K562 (cell line): ENCODE results near the gene LASP1. TPM values are rescaled to one million over a fixed set of nuclear protein-coding genes. Genes with fewer than 3 reads are reported as not detected.

ENCODE experiments used
- ADNP ChIP-seq: fragments of 200-800 bp; sonication (Bioruptor generic); IDR thresholded peaks from 2 replicates; pipeline ENCODE4 v1.6.1; 2016; ENCODE audit warnings: missing genetic modification characterization, missing compliant biosample characterization
- ARID2 ChIP-seq: fragments of 450-650 bp; IDR thresholded peaks from 2 replicates; pipeline ENCODE4 v1.6.1; 2017; ENCODE audit warnings: antibody characterized with exemption, mild to moderate bottlenecking
- BACH1 ChIP-seq: fragments of 200-800 bp; sonication (Bioruptor generic); IDR thresholded peaks from 2 replicates; pipeline ENCODE4 v1.6.1; 2016; ENCODE audit warnings: missing genetic modification characterization, missing compliant biosample characterization
- CCAR2 ChIP-seq: fragments of 200-400 bp; formaldehyde crosslinking; IDR thresholded peaks from 2 replicates; pipeline ENCODE4 v1.6.1; 2017; ENCODE audit warnings: mild to moderate bottlenecking, low read depth, low read length
- CREB1 ChIP-seq, 2 experiments: sonication (generic) in 1 of 2; formaldehyde crosslinking in 1 of 2; IDR thresholded peaks; 2 replicates each; pipeline versions ENCODE4 v1.6.1 to v1.8.0; 2012 to 2022; ENCODE audit warnings: inconsistent platforms in 1 of 2, mild to moderate bottlenecking in 1 of 2, missing genetic modification reagents in 1 of 2, moderate library complexity in 1 of 2
- ETS1 ChIP-seq: conservative IDR thresholded peaks from 2 replicates; pipeline ENCODE4 v1.6.1; 2011; ENCODE audit warnings: low read depth, mild to moderate bottlenecking, low read length; ENCODE audit not compliant: control insufficient read depth
- ETV5 ChIP-seq: sonication (generic); formaldehyde crosslinking; IDR thresholded peaks from 2 replicates; pipeline ENCODE4 v1.4.0; 2020; ENCODE audit warnings: low read depth, mild to moderate bottlenecking, missing genetic modification reagents
- HDAC2 ChIP-seq: fragments of 450-650 bp; IDR thresholded peaks from 2 replicates; pipeline ENCODE4 v1.6.1; 2016; ENCODE audit warnings: mild to moderate bottlenecking
- HDAC6 ChIP-seq: IDR thresholded peaks from 2 replicates; pipeline ENCODE4 v1.6.1; 2012; ENCODE audit warnings: low read depth, mild to moderate bottlenecking, control low read depth, inconsistent platforms, low read length, moderate library complexity
- HNRNPLL ChIP-seq: fragments of 200-400 bp; formaldehyde crosslinking; IDR thresholded peaks from 2 replicates; pipeline ENCODE4 v1.6.1; 2017; ENCODE audit warnings: low read length, low read depth, mild to moderate bottlenecking; ENCODE audit not compliant: poor library complexity, severe bottlenecking
- JUND ChIP-seq, 2 experiments: IDR thresholded peaks; 2 replicates in 1 of 2; 3 replicates in 1 of 2; pipeline ENCODE4 v1.6.1; 2011; ENCODE audit warnings: borderline replicate concordance in 2 of 2, low read depth in 2 of 2, low read length in 2 of 2, improper control_type of control experiment in 1 of 2, missing biosample characterization in 1 of 2, missing genetic modification characterization in 1 of 2, missing genetic modification reagents in 1 of 2
- KLF1 ChIP-seq: fragments of 450-650 bp; IDR thresholded peaks from 2 replicates; pipeline ENCODE4 v1.6.1; 2016; ENCODE audit warnings: missing genetic modification characterization, missing compliant biosample characterization
- MTA2 ChIP-seq: fragments of 450-650 bp; IDR thresholded peaks from 2 replicates; pipeline ENCODE4 v1.6.1; 2016; ENCODE audit warnings: low read depth
- NR4A1 ChIP-seq, 2 experiments: fragments of 250-450 bp in 1 of 2; fragments of 450-650 bp in 1 of 2; sonication (Bioruptor Pico) in 1 of 2; IDR thresholded peaks; 2 replicates each; pipeline versions ENCODE4 v1.4.0 to v1.6.1; 2016 to 2020; ENCODE audit warnings: mild to moderate bottlenecking in 2 of 2, missing compliant biosample characterization in 1 of 2, missing genetic modification characterization in 1 of 2, moderate library complexity in 1 of 2
- PBX2 ChIP-seq, 2 experiments: IDR thresholded peaks in 1 of 2; conservative IDR thresholded peaks in 1 of 2; 2 replicates each; pipeline ENCODE4 v1.6.1; 2016; ENCODE audit warnings: low read depth in 2 of 2, mild to moderate bottlenecking in 1 of 2, missing compliant biosample characterization in 1 of 2, missing genetic modification characterization in 1 of 2, moderate library complexity in 1 of 2
- PPARD ChIP-seq: fragments of 250-450 bp; sonication (Bioruptor Pico); IDR thresholded peaks from 2 replicates; pipeline ENCODE4 v1.8.0; 2022; ENCODE audit warnings: inconsistent platforms, mild to moderate bottlenecking, moderate library complexity
- PURB ChIP-seq: sonication (generic); formaldehyde crosslinking; IDR thresholded peaks from 2 replicates; pipeline ENCODE4 v1.9.0; 2021; ENCODE audit warnings: low read depth, mild to moderate bottlenecking, missing genetic modification reagents
- TOE1 ChIP-seq, 2 experiments: fragments of 450-650 bp in 1 of 2; sonication (generic) in 1 of 2; formaldehyde crosslinking in 1 of 2; IDR thresholded peaks; 2 replicates each; pipeline versions ENCODE4 v1.7.1 to v1.8.0; 2016 to 2022; ENCODE audit warnings: borderline replicate concordance in 2 of 2, mild to moderate bottlenecking in 2 of 2, antibody characterized with exemption in 1 of 2, inconsistent platforms in 1 of 2, low read depth in 1 of 2, missing genetic modification reagents in 1 of 2, moderate library complexity in 1 of 2
- ZNF316 ChIP-seq: fragments of 450-650 bp; IDR thresholded peaks from 2 replicates; pipeline ENCODE4 v1.6.1; 2016
- ZNF444 ChIP-seq: fragments of 250-450 bp; sonication (Bioruptor Pico); IDR thresholded peaks from 2 replicates; pipeline ENCODE4 v1.4.0; 2020; ENCODE audit warnings: mild to moderate bottlenecking, moderate library complexity
- ZNF717 ChIP-seq: fragments of 250-450 bp; sonication (Bioruptor Pico); IDR thresholded peaks from 2 replicates; pipeline ENCODE4 v1.5.0; 2021
- polyA plus RNA-seq, 8 experiments: library from polyadenylated mRNA; depleted of rRNA in 4 of 8; stranded (reverse) in 5 of 8; unstranded in 3 of 8; fragments of >200 nt; fragmentation: Nextera tagmentation in 2 of 8; fragmentation: Illumina TruSeq in 1 of 8; extraction: Ambion mirVana in 2 of 8; extraction: Trizol in 1 of 8; gene quantifications; 2 replicates each; pipeline versions ENCODE4 v1.2.1 to v1.2.3, GENCODE V29; 2011 to 2014; ENCODE audit warnings: inconsistent platforms in 1 of 8, missing spikeins in 1 of 8
- total RNA-seq, 7 experiments: library from RNA; depleted of rRNA in 6 of 7; stranded (reverse); fragments of >200 nt in 6 of 7; fragmentation: Illumina TruSeq in 2 of 7; extraction: Trizol in 2 of 7; gene quantifications; 2 replicates each; pipeline versions ENCODE4 v1.2.1 to v1.2.3, GENCODE V29; 2011 to 2021; ENCODE audit warnings: low replicate concordance in 1 of 7
- TF ChIP-seq, protein P1 (sequence below): fragments of 250-450 bp; sonication (Bioruptor Pico); IDR thresholded peaks from 2 replicates; pipeline ENCODE4 v1.6.1; 2021; ENCODE audit warnings: mild to moderate bottlenecking

LASP1 gene
- total and polyA plus RNA-seq, 9 of the 15 experiments (the other 6 are each of a cell fraction or from before 2014, with no cell fraction given): 23.0 to 125 (median 55.3) TPM

GRCh38 chr17:38926293-38927070 is 56.6 kb downstream of the LASP1 start (continued):
- TF ChIP-seq KLF1 (tag) (no peak), PBX2 (CRISPR knock-in tag; IDR thresholded peaks at IDR 0.05; ENCODE audit: low read depth) (no peak), PBX2 (tag; conservative IDR thresholded peaks at IDR 0.05; ENCODE audit: low read depth) (peak; percentile 80), CREB1 (IDR thresholded peaks at IDR 0.05) (0 out of 2 replicates have a peak, but pooled peaks have one; percentile 20), CREB1 (CRISPR knock-in tag; IDR thresholded peaks at IDR 0.05) (no peak), ETS1 (no peak), ARID2 (no peak), ZNF444 (CRISPR knock-in tag) (no peak), MTA2 (peak; percentile 70), HDAC6 (no peak), ZNF316 (no peak), HNRNPLL (no peak), JUND (IDR thresholded peaks at IDR 0.05; ENCODE audit: borderline replicate concordance, low read depth, low read length) (peak; percentile 36; the same call in 1 of the 2 replicates), JUND (tag; IDR thresholded peaks at IDR 0.05; ENCODE audit: borderline replicate concordance, low read depth, low read length) (peak; percentile 27; the same call in 1 of the 3 replicates), NR4A1 (CRISPR knock-in tag; IDR thresholded peaks at IDR 0.05) (no peak), NR4A1 (tag; IDR thresholded peaks at IDR 0.05) (no peak), ZNF717 (CRISPR knock-in tag) (no peak), CCAR2 (no peak), ADNP (no peak), ETV5 (CRISPR knock-in tag) (no peak), PPARD (no peak), TOE1 (IDR thresholded peaks at IDR 0.05; ENCODE audit: borderline replicate concordance) (no peak), TOE1 (CRISPR knock-in tag; IDR thresholded peaks at IDR 0.05; ENCODE audit: borderline replicate concordance, low read depth) (no peak), PURB (CRISPR knock-in tag) (no peak), BACH1 (tag) (no peak), HDAC2 (peak; percentile 53; the same call in 1 of the 2 replicates)
- TF ChIP-seq, protein P1, sequence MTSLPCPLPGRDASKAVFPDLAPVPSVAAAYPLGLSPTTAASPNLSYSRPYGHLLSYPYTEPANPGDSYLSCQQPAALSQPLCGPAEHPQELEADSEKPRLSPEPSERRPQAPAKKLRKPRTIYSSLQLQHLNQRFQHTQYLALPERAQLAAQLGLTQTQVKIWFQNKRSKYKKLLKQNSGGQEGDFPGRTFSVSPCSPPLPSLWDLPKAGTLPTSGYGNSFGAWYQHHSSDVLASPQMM: no peak
